Stimulated activated CD8-positive, alpha-beta memory T cell treated with anti-CD3 and anti-CD28 coated beads, Interleukin-7, amount 100 ng/mL, for 1 hour (primary cell): ENCODE results near the gene SORCS2.

Source experiments
- DNase-seq, 2 donors: peaks; one replicate each; pipeline ENCODE4 v3.0.0-alpha.2; 2020; ENCODE audit warnings: low read depth in 2 of 2

SORCS2 gene

DNA sequence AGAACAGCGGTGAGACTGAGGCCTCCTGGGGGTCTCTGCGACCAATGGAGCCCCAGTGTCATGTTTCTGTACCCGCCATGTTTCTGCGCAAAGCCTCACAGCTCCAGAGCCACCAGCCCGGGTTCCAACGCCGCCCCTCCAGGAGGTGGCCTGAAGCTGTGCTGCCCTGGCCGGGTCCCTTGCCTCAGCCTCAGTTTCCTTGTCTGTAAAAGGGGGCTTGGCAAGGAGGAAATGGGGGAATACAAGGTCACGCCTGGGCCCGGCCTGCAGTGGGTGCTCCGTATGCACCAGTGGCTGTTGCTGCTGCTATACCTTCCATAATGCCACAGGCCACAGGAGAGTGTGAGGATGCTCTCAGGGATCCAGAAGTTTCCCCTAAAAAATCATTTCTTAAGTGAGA is 517.8 kb downstream of the SORCS2 start:
- DNase-seq, result no peak

DNA sequence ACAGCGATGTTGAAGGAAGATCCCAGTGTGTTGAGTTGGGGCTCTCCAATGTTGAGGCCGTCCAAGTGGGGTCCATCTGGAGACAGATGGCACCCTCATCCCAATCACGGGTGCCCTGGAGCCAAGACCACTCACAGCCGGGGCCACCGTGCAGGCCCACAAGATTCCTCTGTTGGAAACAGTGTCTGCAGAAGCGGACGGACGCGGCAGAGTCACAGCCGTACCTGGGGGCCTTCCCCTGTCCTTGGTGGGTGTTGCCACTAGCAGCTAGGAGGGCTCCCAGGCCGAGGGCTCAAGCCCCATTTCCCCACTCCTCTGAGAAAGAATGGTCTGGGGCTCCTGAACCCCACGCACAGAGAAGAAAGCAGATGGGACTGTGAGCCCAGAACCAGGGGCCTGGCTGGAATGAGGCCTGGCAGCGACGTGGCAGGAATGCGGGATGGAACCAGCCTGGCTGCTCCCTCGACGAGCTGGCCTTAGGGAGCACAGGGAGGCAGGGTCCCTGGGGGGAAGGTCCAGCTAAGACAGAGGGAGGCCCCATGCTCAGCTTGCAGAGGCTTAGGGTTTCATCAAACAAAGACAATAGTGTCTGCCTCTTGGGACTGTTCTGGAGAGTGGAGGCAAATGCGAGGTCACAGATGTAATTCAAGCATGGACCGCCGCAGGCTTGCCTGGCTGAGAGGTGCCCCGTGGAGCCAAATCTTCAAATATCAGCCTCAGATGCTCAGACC is 518.4 kb downstream of the SORCS2 start:
- no peak for DNase-seq

DNA sequence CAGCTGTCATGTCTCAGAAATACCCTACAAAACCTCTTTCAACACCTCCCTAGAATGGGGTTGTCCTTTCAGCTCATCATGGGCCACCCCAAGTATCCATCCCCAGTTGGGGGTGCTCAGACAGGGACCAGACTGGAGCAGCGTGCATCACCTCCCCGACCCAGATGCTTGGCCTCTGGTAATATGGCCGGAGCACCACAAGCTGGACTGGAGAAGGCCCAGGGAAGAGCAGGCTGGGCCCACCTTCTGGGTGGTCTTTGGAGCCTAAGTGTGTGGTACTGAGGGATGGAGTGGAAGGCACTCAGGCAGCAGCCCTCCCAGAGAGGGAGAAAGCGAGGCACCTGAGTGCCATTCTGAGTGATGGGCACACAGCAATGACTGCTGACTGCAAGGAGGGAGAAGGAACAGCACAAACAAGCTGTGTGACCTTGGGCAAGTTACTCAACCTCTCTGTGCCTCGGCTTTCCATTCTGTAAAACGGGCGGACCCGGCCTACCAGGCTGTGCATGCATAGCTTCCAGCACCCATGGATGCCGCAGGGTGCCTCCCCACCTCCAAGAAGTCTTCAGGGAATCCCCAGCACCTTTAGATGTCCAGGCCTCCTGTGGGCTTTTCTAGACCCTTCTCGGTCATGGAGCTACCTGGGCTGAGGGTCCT is 519.1 kb downstream of the SORCS2 start:
- DNase-seq, result no peak

DNA sequence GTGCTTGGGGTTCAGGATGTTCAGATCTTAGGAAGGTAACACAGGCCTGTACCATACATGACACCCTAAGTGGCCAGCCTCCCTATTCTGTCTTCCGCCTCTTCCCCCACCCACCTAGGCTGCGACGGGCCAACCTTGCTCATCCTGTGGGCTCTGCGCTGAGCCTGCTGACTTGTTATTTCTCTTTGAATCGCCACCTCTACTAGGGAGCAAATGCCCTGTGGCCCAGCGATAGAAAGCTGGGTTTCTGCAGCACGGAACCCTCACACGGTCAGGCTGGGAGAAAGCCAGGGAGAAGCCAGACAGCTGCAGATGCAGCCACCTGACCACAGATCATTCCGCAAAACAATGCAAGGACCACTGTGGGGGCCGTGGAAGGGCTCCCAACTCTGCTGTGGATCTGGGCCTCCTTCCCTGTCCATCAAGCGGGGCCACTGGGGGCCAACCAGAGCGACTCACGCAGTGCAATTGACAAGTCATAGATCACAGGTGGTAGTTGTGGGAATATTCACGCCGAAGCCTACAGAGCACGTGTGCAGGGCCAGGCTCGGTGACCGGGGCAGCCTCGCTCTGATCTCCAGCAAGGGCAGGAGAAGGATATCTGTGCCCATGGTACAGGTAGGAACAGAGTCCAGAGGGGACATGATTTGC is 519.8 kb downstream of the SORCS2 start:
- no peak for DNase-seq

DNA sequence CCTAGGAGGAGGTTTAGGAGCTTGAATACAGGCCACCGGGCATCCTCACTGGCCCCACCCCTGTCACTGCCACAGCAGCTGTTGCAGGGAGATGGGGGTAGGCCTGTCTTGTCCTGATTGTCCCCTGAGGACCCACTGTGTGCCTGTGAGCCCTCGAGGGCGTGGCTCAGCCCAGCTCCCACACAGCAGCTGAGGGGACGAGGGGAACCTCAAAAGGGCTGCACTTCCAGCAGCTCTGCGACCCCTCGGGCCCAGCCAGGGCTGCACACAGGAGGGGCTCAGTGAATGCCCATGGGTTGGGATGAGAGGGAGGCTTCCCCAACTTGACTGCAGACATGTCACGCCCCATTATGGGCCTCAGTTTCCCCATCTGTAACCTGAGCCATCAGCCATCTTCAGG is 521.4 kb downstream of the SORCS2 start:
- DNase-seq, result no peak

DNA sequence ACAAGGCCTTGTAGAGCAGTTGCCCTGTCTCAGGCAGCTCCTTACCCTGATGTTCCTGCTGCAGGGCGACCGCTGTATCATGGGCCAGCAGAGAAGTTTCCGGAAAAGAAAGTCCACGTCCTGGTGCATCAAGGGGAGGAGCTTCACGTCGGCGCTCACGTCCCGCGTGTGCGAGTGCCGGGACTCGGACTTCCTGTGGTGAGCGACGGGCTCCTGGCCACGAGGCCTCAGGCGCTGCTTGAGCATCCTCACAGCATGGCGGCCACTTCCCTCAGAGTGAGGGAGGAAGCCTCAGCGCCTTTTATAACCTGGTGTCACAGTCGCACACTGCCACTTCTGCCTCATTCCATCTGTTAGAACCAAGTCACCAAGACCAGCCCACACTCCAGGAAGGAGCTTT is 521.8 kb downstream of the SORCS2 start:
- DNase-seq, result no peak

DNA sequence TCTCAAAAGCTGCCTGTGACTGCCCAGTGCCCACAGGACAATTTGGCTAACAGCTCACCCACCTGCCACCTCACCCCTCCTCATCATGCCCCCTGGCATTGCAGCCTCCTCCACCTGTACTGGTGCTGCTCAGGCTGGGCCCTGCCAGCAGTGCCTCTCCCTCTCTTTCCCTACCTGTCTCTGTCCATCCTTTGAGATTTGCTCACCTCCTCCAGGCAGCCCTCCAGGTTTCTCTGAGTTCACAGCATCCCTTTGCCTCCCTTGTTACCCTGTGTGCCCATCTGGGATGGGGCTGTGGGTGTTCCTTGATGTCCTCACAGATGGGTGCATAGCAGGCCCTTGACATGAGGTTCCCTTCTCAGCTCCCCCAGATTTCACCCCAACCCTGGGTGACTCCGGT is 522.4 kb downstream of the SORCS2 start:
- DNase-seq, result no peak

DNA sequence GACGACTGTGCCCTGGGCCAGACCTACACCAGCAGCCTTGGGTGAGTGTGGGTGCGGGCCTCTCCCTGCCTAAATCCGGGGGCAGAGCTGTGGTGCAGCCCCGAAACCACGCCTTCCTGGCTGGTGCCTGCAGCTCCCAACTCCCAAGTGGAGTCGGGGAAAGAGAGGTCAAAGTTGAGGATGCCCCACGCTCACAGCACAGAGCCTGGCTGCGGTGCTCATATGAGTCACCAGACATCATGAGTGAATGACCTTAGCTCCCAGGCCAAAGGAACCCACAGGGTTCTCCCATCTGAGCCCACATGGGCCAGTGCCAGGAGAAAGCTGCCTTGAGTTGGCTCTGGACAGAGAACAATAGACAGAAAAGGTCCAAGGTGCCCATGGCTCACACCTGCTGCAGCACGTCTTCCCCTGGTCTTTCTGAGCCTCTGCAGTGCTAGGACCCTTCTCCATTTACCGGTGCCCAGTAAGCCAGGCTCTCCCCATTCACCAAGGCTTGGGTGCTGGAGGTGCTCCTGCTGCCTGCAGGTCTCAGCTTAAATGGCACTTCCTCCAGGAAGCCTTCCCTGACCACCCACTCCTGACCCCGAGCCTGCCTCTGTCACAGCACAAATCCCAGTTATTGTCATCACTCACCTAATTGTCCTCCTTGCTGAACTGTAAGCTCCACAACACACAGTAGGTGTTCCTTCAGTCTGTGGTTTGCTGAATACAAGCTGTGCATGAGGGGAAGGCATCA is 523.1 kb downstream of the SORCS2 start:
- DNase-seq, result no peak

DNA sequence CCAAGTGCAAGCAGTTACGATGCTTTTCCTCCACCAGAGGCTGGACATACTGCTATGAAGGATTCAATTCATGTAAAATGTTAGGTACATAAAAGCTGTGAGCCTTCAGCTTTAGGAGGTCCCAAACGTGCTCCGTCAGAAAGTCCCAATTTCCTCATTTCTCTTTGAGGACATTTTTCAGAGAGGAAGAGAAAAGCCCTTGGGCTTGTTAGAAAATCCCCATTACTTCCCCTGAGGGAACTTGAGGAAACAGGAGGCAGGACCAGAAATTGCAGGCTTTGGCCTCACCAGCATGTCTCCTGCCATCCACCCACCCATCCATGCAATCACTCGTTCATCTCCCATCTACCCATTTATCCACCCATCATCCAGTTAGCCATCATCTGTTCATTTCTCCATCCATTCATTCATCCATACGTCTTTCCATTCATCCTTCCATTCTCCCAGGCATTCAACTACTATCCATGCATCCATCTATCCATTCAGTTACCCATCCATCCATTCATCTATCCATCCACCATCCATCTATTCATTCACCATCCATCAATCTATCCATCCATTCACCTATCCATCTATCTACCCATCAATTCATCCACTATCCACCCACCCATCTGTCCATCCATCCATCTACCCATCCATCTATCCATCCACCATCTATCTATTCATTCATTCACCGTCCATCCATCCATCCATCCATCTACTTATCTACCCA is 523.8 kb downstream of the SORCS2 start:
- no peak for DNase-seq

DNA sequence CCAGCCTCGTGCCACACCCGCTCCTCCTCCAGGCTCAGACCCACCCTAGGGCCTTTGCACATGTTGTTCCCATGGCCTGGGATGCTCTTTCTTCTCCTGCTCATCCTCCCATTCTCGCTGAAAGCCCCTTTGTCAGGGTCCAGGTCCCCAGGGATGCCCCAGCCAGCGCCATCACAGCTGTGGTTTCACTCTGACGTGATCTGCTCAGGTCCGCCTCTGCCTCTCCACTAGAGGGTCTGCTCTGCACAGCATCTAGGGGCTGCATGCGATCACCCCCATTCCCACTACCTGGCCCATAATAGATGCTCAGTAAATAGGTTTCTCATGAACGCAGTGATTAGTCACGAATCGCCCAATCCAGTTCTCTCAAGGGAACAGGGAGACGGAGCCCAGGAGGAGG is 524.8 kb downstream of the SORCS2 start:
- DNase-seq, result no peak

DNA sequence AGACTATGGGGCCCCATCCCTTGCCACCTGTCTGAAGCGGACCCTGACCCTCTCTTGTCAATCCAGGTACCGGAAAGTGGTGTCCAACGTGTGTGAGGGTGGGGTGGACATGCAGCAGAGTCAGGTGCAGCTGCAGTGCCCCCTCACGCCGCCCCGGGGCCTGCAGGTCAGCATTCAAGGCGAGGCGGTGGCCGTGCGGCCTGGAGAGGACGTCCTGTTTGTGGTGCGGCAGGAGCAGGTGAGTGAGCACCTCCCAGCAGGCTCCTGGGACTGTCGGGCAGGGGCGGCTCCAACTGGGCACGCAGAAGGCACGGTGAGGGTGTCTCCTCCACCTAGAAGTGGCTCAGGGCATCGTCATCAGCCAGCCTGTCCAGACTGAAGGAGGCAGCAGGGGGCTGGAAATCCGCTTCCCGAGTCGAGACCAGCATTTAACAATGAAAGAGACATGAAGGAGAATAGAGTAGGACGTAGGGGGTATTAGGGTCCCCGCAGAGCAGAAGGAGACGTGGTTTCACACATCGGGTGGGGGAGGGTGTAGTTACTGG is 525.7 kb downstream of the SORCS2 start:
- no peak for DNase-seq

DNA sequence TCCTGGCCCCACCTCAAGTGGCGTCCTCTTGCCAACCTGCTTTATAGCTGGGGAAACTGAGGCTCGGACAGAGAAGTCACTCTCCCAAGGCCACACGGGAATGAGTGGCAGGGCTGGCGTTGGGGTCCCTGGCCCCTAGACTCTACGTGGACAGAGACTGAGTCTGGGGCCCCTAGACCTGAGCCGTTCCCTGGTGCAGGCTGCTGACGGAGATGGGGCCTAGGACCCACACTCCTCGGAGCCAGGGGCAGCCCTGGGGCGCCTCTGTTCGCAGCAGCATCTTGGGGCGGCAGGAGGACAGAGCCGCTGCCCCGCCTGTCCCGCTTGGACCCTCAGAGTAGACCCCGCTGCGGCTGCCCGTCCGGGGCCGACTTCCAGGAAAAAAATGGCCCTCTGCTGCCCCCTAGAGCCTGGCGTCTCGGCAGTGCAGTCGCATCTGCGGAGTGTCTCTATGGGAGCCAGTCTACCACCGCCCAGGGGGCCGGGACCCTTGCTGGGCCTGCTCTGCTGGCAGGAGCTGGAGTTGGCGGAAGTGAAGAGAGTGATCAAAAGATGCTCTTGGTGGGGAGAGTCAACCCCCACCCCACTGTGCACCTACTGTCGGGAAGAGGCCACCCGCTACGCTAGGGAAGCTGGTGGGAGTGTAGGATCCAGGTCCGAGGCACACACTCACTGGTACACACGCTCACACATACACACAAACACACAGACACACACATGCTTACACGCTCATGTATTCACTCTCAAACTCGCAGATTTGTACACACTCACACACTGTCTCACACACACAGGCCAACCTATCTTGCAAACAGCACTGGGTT is 527.2 kb downstream of the SORCS2 start:
- peak; percentile 24 to 49 for DNase-seq

DNA sequence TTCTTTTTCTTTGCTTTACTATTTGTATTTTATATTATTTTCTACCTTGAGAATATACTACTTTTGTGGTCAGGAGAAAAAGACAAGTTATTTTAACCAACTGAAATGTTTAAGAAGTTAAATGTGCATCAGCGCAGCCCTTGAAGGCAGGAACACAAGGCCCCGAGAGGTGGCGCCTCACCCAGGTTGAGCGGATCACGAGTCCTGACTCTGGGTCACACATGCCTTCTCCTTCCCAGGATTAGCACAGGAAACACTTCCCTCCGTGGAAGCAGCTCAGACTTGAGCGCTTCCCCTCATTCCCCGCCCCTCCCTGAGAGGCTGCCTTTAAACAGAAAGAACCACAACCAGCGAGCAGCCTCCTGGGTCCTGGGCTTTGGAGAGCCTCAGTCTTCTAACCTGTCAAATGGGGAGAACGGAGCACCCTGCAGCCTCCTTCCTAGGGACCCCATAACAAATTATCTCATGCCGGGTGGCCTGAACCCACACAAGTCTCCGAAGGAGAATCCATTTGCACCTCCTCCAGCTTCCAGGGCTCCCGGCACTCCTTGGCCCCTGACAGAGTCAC is 529.7 kb downstream of the SORCS2 start:
- no peak for DNase-seq

DNA sequence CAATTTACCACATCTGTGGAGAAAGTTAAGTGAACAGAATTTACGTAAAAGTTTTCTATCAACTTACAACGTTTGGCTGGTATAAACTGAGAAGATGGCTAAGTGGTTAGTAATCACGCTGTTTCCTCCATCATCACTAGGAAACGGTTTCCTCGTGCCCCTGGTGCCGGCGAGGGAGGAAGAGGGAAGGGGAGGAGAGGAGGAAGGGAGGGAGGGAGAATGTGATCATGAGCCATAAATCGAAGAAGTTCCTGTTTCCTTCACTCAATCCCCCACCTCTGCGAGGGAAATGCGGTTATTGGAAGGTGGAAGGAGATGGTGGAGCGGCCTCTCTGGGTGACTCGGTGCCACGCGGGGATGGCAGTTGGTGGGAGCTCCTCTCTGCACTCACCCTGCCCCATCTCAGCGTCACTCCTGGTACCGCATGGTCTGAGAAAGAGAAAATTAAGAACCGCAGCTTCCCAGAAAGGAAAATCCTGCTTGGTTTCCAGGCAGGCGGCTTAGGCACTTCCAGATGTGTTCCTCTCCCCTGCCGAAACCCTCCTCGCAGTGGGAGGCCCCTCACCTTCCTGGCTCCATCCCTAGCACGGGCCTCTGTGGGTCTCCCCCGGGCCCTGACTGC is 530.5 kb downstream of the SORCS2 start:
- DNase-seq, result no peak

DNA sequence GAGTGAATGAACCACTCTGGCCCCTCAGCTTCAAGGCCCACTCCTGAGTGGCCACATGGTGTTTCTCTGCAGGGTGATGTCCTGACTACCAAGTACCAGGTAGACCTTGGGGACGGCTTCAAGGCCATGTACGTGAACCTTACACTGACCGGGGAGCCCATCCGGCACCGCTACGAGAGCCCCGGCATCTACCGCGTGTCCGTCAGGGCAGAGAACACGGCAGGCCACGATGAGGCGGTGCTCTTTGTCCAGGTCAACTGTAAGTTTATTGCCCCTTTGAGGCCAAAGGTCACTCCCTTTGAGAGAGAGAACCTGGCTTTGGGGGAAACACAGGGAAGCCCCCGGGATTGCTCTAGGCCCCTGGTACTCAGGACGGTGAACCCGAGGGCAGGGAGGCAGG is 531.3 kb downstream of the SORCS2 start:
- no peak for DNase-seq

DNA sequence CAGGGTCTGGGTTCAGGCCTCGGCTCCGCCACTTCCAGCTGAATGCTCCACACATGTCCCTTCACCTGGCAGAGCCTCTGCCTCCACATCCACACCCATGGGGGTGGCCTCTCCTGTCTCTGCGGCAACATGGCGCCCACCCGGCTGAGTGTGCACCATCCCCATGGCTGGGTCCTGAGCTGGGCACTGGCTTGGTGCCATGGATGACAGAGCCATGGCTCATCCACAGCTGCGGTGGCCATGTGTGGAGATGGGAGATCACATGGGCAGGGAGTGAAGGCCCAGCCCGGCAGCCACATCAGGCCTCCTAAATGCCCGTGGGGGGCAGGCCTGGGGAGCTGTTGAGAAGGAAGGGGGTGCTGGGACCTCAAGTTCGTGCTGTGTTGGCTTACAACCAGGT is 533.6 kb downstream of the SORCS2 start:
- DNase-seq, result no peak

DNA sequence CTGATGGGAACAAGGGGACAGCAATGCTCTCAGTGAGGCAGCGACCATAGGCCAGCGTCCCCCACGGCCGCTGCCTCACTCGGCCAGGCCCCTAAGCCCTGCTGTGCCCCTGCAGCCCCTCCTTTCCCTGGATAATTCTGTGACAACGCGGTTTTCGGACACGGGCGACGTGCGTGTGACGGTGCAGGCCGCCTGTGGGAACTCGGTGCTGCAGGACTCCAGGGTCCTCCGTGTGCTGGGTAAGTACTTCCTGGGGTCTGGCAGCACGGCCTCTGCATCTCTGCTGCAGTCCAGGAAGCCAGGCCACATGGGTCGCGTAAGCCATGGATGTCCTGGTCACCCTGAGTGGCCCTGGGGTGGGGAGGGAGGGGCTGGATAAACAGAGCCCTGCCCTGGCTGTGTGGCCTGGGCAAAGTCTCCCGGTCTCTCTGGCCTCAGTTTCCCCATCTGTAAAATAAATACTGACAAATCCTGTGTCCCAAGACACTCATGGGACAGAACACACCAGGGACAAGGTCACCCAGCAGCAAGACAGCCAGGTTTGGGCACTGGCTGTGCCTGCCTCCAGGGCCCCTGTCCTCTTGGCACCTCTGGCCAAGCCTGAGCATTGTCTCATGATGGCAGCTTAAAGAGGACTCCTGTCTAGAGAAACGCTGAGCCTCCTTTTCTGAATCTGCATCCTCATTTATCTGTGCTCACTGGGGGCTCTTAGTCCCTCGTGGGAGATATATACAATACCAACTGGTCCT is 534.5 kb downstream of the SORCS2 start:
- DNase-seq, result no peak

DNA sequence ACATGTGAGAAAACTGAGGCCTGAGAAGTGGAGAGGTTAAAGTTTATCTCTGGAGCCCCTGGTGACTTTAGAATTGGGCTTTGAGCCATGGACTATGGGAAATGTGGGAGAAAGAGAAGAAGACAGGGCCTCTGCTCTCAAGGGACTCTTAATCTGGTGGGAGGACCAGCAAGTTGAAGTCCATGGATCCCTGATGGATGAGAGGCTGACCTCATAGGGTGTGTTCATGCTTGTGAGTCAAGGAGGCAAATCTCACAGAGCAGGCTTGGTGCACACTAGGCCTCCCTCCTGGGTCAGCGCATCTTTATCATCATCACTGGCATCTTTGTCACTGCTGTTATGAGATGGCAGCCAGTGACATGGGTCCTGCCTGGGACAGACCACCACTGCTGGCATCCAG is 535.4 kb downstream of the SORCS2 start:
- DNase-seq, result no peak

DNA sequence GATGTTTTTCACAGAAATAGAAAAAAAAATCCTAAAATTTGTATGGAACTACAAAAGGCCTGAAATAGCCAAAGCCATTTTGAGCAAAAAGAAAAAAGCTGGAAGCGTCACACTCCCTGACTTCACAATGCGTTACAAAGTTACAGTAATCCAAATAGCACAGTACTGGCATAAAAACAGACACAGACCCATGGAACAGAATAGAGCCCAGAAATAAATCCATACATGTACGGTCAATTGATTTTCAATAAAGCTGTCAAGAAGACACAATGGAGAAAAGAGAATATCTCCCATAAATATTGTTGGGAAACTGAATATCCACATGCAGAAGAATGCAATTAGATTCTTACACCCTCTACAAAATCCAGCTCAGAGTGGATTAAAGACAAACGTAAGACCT is 539.1 kb downstream of the SORCS2 start:
- no peak for DNase-seq
